GM15510 (cell line): Measurements from ENCODE around the gene MAGOHB.

Source experiments
- POLR2A ChIP-seq: IDR thresholded peaks from 3 replicates; pipeline ENCODE4 v1.6.1; 2011; ENCODE audit warnings: borderline replicate concordance; ENCODE audit not compliant: insufficient read length; ENCODE audit errors: extremely low read depth

Gene MAGOHB

DNA sequence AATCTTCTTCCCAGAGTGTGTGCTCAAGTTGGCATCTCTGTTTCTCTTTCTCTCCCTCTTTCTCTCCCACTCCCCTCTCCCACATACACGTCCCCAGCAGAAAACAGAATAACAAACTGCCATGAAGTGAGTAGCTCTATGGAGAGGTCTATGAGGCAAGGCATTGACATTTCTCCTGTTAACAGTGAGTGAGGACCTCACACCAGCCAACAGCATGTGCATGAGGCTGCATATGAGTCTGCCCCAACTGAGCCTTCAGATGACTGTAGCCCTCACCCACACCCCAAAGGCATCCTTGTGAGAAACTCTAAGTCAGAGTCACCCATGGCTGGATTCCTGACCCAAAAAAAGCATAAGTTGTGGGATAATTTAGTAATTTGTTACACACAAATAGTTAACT, 50.4 kb downstream of the MAGOHB start:
- no peak for TF ChIP-seq POLR2A

DNA sequence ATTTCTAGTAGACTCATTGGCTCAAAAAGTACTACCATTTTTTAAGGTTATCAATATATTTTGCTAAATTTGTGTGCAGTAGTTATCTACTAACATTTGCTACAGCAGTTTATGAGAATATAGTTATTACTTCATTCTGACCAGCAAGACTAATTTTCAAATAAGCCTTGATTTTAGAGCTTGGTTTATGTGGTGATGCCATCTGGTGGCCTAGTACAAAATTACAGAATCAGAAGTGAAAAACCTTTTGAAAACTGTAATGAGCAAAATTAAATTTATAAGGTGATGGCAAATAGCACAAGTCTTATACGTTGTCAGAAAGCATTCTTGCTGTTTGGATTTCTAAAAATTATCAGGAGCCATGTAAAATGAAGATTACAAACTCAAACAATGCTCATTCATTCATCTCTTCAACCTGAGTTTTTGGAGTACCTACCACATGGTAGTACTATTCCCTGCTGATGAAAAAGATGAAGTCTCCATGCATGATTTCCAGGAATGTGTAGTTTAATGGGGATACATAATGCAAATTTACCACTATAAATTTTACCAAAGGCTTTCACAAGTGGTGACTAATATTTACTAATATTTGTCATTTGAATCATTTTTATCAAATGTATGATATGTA, 51.0 kb downstream of the MAGOHB start:
- no peak for TF ChIP-seq POLR2A

DNA sequence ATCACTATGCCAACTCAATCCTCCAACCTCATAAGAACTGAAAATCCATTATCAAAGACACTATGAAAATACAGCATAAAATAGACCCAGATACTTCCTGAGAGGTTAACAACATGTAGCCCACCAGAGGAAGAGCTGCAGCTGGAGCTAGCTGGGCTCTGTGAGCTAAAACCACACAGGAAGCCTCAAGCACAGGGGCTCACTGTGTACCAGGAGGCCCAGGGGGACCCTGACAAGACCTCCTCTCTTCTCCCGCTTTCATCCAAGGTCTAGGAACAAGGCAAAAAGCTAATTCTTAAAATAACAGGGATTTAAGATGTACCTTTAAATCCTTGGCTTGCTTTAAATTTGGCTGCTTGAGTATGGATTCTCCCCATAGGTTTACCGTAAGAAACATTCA, 54.2 kb downstream of the MAGOHB start:
- TF ChIP-seq POLR2A = no peak

- no peak for TF ChIP-seq POLR2A
These were observed 54.6 kb downstream of the MAGOHB start for GRCh38 chr12:10558789-10559188.

GRCh38 chr12:10558301-10558700, 55.1 kb downstream of the MAGOHB start:
- TF ChIP-seq POLR2A = no peak

GRCh38 chr12:10557766-10558165, 55.6 kb downstream of the MAGOHB start:
- TF ChIP-seq POLR2A = no peak

DNA sequence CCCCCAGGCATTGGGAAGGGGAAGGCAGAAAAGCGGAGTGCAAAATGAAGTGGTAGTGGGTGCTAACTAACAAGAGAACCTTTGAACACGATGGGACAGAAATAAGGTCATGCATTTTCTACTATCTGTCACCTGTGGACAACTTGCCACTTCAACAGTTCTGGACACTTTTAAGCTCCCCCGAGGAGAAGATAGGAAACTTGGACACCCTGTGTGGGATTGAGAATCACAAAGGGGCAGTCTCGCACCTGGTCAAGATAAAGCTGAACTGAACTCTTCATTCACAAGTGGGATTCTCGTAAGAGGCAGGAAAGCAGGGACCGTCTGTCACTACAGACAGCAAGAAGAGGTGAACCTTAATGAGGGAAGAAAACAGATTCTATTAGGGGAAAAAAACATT, 56.1 kb downstream of the MAGOHB start:
- TF ChIP-seq POLR2A = no peak

DNA sequence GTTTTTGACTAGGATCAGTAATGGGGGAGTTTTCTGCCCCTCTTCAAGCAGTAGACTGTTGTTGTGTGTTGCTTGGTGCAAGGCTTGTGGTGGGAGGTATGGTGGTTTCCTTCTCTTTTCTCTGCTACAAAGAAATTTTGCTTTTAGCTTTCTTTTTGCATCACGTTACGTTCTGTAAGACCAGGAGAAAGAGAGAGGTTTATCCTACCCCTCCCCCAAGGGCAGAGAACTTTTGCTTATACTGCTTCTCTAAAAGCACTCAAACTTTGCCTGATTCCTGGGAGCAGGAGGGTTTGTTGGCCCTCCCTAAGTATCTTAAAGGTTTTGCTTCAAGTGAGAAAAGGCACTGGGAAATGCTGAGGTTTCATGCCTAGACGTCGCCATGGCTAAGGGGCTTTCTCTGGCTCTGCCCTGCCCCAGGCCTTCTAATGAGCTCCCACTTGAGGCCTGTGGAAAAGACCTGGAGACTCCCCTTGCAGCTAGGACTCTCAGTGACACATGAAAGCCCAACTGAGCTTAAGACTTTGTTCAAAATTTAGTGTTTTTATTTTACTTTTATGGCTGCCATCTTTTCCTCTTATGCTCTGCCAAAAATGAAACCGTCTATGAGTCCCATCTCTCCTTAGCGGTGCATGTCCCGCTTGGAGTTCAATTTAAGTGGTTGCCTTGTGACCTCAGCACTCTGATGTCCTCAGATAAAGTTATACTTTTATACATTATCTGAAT, 58.5 kb downstream of the MAGOHB start:
- no peak for TF ChIP-seq POLR2A

GRCh38 chr12:10554228-10554755, 59.1 kb downstream of the MAGOHB start:
- no peak for TF ChIP-seq POLR2A
